ENCODE results near the gene MAP3K4. TPM values are rescaled to one million over a fixed set of nuclear protein-coding genes. Genes with fewer than 3 reads are reported as not detected.

The MAP3K4 gene
- total RNA-seq, 1 donor: 17.2 TPM

DNA sequence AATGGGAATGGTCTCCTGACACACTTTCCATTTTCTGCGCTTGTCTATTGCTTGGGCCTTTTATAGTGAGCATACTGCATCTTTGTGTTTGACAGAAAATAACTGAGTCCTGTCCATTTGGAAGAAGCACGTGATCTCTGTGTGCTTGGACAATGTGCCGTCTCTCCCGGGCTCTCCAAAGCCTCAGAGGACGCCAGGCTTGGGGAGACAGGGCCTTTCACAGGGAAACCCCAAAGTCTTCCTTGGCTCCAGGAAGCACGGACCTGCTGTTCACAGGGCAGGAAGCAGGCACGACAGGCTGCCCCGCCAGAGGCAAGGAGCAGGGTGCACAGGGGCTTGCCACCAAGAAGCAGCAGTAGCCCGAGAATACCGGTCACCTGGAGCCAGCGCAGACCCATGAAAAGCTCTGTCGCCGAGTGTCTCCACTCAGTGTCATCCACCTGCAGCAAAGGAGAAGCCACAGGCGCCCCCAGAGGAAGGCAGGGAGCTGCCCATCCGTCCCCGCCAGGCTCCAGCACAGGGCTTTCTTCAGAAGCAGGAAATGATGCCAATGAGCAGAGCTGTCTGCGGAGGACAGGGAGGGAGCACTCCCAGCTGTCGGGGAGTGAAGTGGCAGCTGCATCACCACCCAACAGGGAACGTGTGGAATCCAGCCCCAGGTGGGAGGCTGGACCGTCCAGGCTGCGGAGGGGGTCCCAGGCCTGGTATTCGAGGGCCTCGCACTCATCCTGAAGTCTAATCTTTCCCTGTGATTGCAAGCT lies 147.2 kb downstream of the MAP3K4 start:
- no peak for DNase-seq (ENCODE audit: low read depth in 2 of 3, low spot score in 2 of 3)

GRCh38 chr6:161139304-161139765 lies 147.8 kb downstream of the MAP3K4 start:
- DNase-seq (ENCODE audit: low read depth in 2 of 3, low spot score in 2 of 3): no peak

DNA sequence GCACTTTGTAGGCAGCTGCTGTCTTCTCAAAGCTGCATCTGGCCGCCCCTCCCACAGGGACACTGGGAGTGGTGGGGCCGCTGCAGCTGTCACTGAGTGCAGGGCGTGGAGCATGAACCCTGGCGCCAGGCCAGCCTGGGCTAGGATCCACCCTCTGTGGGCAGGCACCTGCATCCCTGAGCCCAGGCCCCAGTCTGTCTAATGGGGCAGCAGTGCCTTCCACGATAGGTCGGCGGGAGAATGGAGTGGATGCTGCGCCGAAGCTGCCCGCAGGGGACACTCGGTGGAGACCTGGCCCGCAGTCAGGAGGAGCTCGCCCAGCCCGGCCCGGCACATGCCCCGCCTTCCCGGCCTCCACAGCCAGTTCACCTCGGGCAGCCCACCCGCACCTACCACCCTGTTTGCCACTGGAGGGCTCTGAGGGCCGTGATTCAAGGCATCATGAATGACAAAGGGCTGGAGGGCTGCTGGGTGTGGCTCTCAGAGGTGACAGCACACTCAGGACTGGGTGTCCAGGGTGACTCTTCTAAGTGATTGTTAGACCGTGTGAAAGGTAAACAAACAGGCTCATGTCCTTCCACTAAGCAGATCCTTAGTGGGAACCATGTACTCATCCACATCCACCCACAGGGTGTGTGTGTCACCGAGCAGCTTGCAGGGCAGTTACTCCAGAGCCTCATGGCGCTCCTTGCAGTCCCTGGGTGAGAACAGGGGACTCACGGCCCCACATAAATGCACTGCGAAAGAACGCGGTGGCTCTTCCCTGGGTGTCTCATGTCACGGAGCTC lies 148.4 kb downstream of the MAP3K4 start:
- DNase-seq (ENCODE audit: low read depth in 2 of 3, low spot score in 2 of 3): no peak

DNA sequence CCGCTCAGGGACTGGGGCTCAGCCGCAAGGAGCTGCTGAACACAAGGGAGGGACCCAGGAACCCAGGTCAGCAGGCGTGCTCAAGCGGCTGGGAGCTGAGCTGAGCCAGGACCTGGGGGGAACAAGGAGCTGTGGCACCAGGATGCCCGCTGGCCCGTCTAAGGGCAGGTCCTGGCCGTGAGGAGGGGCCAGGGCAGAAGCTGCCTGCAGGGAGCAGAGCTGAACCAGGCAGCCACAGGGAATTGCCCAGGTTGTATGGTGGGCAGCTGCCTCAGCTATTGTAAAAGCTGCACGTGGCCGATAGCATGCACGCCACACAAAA lies 148.9 kb downstream of the MAP3K4 start:
- DNase-seq (ENCODE audit: low read depth in 2 of 3, low spot score in 2 of 3): no peak

- DNase-seq (ENCODE audit: low read depth in 2 of 3, low spot score in 2 of 3): no peak
Measured at GRCh38 chr6:161141173-161141572, 149.6 kb downstream of the MAP3K4 start.

- no peak for DNase-seq (ENCODE audit: low read depth in 2 of 3, low spot score in 2 of 3)
Measured at GRCh38 chr6:161142957-161143296, 151.4 kb downstream of the MAP3K4 start.

DNA sequence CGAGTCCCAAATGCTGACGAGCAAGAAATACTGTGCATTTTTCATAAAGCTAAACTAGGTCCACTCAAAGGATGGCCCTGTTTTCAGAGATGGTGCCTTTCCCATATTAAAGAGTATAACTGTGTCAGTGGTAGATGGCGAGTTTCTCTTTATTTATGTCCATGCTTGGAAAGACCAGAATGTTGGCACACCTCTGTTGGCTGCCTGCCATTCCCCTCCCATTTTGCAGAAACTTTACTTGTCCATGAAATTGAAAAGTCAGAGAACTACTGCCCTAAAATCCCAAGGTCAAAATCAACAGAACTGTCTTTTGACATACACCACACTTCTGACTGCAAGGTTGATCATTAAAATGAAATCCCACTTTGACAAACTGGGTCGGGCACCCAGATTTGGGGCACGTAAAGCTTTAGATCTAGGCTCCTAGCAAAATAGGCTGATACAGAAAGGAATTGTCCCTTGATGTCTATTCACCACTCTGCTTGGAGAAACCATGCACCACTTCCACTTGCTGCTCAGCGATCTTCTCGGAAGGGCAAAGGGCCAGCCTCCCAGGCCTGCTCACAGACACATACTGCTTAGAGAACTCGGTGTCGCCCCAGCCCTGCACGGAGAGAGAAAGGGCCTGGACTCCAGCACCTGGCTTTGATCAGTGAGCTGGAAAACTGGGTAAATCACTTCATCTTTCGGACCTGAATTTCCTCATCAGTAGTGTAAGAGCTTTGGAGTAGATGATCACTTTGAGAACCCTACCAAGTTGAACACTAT lies 152.3 kb downstream of the MAP3K4 start:
- no peak for DNase-seq (ENCODE audit: low read depth in 2 of 3, low spot score in 2 of 3)

DNA sequence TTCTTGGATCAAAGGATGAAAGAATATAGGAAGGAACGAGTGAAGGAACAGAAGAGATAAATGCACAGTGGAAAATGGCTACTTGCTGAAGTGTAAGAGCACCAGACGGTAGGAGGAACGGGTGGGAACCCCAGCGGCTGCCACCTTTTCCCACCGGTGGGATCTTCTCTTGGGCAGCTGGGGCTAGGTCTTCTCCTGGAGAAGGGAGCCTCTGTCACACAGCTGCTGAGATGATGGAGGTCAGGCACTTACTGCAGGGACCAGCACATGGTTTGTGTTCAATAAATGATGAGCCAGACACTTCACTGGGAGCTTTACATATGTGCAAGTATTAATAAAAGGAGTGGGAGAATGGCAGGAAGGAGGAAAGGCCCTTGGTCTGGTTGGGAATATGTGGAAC lies 158.6 kb downstream of the MAP3K4 start:
- no peak for DNase-seq (ENCODE audit: low read depth in 2 of 3, low spot score in 2 of 3)

GRCh38 chr6:161150566-161150965 lies 159.0 kb downstream of the MAP3K4 start:
- DNase-seq (ENCODE audit: low read depth in 2 of 3, low spot score in 2 of 3): no peak

DNA sequence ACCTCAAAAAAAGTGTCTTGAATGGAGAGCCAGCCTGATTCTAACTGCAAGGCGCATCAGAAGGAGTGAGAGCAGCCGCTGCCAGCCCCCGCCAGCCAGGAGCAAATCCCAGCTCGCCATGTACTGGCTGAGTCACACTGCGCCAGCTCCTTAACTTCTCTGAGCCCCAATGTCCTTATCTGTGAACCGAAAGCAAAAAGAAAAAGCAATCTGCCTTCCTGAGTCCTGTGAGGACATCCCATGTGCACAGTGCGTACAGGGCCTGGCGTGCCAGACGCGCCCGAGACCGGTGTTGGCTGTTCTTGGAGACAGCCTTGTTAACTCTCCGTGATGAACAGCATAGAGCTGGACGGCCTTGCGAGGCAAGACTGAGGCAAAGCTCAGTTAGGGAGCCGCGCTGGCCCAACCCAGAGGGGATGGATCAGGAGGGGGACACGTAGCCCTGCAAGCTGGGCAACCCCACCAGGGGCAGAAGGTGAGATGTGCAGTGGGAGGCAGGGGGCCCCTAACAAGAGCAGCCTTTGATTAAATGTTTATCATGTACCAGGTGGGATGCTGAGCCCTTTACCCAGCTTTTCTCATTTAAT lies 159.6 kb downstream of the MAP3K4 start:
- no peak for DNase-seq (ENCODE audit: low read depth in 2 of 3, low spot score in 2 of 3)

- no peak for DNase-seq (ENCODE audit: low read depth in 2 of 3, low spot score in 2 of 3)
Measured at GRCh38 chr6:161151660-161152526, 160.3 kb downstream of the MAP3K4 start.

GRCh38 chr6:161152527-161152862 lies 160.9 kb downstream of the MAP3K4 start:
- no peak for DNase-seq (ENCODE audit: low read depth in 2 of 3, low spot score in 2 of 3)

DNA sequence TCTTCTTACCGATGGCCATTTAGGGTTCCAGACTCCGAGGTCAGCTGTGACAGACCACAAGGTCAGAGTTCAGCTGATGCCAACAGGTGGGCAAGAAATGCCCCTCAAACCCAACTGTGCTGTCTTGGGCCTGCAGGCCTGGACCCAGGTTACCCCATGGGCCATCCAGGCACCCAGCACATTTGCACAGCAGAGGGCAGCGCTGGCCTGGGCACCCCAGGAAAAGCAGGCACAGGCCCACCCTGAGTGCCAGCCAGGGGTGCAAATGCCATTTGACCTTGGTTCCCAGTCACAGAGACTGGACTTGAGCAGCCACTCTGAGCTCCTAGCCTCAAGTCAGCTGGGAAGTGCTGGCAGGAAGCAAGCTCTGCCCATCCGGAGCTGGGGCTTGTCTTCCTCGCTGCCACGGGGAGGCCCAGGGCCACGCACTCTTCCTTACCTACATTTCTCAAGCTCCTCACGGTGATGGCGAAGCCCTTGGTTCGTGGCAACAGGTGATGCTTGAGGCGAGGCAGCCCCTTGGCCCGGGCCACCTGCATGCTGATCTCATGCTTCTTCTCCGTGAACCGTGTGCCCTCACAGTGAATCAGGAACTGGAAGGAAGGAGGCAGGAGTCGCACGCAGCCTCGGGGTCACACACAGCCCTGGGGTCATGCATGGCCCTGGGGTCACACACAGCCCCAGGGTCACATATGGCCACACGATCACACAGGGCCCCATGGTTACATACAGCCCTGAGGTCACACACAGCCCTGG lies 161.5 kb downstream of the MAP3K4 start:
- DNase-seq (ENCODE audit: low read depth in 2 of 3, low spot score in 2 of 3): peak in 2 of 3 donors; percentile 24 to 47

GRCh38 chr6:161153725-161154124 lies 162.2 kb downstream of the MAP3K4 start:
- DNase-seq (ENCODE audit: low read depth in 2 of 3, low spot score in 2 of 3): no peak

GRCh38 chr6:161154796-161155335 lies 163.3 kb downstream of the MAP3K4 start:
- no peak for DNase-seq (ENCODE audit: low read depth in 2 of 3, low spot score in 2 of 3)

- DNase-seq (ENCODE audit: low read depth in 2 of 3, low spot score in 2 of 3): no peak
Measured at GRCh38 chr6:161161121-161161520, 169.6 kb downstream of the MAP3K4 start.

DNA sequence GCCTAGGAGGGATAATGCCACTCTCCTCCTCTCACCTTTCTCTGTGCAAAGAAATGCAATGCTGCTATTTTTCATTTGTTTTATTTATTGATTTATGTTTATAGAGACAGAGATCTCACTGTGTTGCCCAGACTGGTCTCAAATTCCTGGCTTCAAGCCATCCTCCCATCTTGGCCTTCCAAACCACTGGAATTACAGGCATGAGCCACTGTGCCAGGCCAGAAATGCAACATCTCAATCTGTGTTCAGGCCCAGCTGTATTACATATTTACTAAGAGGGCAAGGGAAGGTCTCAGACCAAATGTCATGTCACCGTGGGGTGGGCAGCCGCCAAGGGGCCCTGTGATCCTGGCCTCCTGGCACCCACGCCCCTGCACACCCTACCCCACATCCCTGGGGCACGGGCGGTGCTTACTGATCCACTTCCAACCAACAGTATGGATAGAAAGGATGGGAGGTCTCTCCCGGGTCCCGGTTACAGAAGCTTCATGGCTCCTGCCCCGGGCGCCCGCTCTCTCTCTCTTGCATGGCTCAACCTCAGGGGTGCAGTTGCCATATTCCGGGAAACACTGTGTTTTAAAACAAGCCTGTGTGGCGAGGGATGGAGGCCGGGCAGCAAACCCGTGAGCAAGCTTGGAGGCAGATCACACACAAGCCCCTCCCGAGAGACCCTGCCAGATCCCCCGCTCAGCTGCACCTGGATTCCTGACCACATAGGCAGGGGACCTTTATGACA lies 170.5 kb downstream of the MAP3K4 start:
- no peak for DNase-seq (ENCODE audit: low read depth in 2 of 3, low spot score in 2 of 3)

DNA sequence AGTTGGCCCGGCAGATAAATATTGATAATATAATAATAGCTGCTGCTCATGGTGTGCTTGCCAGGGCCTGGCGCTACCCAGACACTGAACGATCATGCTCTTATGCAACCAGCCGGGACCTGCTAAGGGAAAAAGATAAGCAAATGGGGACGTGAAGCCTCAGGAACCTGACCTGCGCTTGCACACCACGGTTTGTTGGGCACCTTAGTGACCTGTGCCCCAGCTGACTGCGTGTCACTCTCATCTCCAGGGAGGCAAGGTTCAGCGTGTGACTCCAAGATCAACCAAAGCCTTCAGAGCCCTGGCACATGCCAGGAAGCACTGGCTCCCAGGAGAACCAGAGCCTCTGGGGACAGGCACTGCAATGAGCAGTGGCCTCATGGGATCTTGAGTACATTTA lies 171.2 kb downstream of the MAP3K4 start:
- DNase-seq (ENCODE audit: low read depth in 2 of 3, low spot score in 2 of 3): no peak
